ENCODE results near the gene TMEM236.

Gene TMEM236

GRCh38 chr10:17805921-17806577 lies 54.0 kb downstream of the TMEM236 start:
- in situ Hi-C loops (cut with HindIII; ENCODE audit: low pct_ligation_motif_present, low pct_unique_long_range_greater_than_20kb, low sequenced_read_pairs) = no loop called here
- no peak for DNase-seq

DNA sequence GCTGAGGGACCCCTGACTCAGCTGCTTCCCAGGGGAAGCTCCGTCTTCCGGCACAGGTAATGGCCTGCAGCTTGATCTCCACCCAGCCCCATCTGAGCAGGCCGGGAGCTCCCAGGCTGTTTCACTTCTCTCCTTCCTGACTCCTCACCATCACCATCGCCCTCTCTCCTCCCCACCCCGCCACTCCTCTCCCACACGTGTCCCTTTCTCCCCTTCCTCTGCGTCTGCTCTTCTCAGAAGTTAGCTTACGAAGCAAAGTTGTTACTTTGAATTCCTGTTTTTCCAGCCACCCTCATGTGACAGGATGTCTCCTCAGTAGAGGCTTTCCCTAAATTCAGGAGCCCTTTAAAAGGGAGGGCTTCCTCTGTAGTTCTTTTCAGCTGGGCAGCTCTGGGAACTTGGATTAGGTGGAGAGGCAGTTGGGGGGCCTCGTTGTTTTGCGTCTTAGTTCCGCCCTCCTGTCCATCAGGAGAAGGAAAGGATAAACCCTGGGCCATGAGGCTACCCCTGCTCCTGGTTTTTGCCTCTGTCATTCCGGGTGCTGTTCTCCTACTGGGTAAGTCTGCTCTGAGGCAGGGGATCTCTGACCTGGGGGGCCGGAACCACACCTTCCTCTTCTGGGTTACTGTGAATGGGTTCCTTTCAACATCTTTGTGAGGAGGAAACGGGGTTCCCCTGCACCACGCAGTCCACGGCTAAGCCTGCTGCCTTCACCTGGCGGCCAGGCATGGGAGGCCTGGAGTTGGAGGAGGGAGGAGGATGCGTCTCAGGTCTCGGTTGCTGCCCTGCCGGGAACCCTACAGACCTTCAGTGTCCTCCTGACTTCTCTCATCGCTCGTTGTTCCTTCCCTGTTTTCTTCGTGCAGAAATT lies 57.2 kb downstream of the TMEM236 start, which contains the start of gene MRC1:
Gene MRC1, plus strand, starts transcription at position 378 of the 871 bp plus-strand sequence. Its CDS starts 118 bp downstream, at position 496.
- DNase-seq = no peak
- in situ Hi-C loops (cut with HindIII; ENCODE audit: low pct_ligation_motif_present, low pct_unique_long_range_greater_than_20kb, low sequenced_read_pairs) = no loop called here

DNA sequence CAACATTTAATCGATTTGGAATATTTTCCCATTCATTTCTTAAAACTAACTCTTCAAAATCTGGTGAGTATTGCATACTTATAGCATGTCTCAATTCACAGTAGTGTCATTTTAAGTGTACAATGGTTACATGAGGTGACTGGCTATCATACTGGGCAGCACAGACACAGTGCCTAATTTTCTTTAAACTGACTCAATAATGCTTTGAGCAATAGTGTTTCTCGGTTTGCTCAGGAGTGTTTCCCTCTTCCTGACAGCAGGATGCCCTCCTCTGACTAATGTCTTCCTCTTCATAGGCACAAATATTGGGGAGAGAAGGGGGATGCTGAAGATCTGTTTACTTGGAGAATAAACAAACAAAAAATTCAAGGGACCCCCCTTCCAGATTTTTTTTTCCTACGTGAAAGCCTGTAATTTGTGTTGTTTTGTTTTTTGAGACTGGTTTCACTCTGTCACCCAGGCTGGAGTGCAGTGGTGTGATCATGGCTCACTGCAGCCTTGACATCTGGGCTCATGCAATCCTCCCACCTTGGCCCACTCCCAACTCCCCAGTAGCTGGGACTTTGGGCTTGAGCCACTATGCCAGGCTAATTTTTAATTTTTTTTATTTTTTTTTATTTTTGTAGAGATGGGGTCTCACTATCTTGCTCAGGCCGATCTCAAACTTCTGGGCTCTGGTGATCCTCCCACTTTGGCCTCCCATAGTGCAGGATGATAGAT lies 59.3 kb downstream of the TMEM236 start:
- DNase-seq = no peak
- in situ Hi-C loops (cut with HindIII; ENCODE audit: low pct_ligation_motif_present, low pct_unique_long_range_greater_than_20kb, low sequenced_read_pairs) = no loop called here

- in situ Hi-C loops (cut with HindIII; ENCODE audit: low pct_ligation_motif_present, low pct_unique_long_range_greater_than_20kb, low sequenced_read_pairs) = no loop called here
- DNase-seq = no peak
These were observed 63.0 kb downstream of the TMEM236 start for GRCh38 chr10:17814973-17815372.

GRCh38 chr10:17816199-17816598 lies 64.2 kb downstream of the TMEM236 start:
- in situ Hi-C loops (cut with HindIII; ENCODE audit: low pct_ligation_motif_present, low pct_unique_long_range_greater_than_20kb, low sequenced_read_pairs) = no loop called here
- DNase-seq = no peak

DNA sequence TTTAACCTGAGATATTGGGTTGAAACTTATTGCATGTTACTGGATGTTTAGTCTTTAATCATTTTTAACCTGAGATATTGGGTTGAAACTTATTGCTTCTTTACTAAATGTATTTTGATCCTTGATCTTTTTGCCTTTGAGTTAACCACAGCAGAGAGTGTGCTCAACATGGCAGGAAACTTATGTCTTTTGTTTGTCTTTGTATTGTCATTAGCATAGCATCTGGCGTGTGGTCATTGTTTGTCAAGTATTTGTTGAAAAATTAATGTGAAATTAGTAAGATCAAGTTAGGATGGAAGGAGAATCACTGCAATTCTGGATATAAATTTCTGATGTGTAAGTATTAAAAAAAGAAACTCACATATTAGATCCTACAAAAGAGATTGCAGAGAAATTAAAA lies 65.3 kb downstream of the TMEM236 start:
- in situ Hi-C loops (cut with HindIII; ENCODE audit: low pct_ligation_motif_present, low pct_unique_long_range_greater_than_20kb, low sequenced_read_pairs) = no loop called here
- no peak for DNase-seq

GRCh38 chr10:17817790-17818189 lies 65.8 kb downstream of the TMEM236 start:
- in situ Hi-C loops (cut with HindIII; ENCODE audit: low pct_ligation_motif_present, low pct_unique_long_range_greater_than_20kb, low sequenced_read_pairs) = no loop called here
- DNase-seq = no peak

DNA sequence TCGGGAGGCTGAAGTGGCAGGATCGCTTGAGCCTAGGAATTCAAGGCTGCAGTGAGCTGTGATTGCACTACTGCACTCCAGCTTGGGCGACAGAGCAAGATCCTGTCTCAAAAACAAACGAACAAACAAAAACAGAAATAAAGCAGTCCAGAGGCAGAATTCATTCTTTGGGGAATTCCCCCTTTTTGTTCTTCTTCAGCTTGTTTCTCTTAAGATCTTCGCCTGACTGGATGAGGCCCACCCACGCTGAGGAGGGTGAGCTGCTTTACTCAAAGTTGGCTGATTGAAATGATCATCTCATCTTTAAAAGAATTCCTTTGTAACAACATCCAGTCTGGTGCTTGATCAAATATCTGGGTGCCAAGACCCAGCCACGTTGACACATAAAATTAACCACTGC lies 67.8 kb downstream of the TMEM236 start:
- no peak for DNase-seq
- in situ Hi-C loops (cut with HindIII; ENCODE audit: low pct_ligation_motif_present, low pct_unique_long_range_greater_than_20kb, low sequenced_read_pairs) = no loop called here

DNA sequence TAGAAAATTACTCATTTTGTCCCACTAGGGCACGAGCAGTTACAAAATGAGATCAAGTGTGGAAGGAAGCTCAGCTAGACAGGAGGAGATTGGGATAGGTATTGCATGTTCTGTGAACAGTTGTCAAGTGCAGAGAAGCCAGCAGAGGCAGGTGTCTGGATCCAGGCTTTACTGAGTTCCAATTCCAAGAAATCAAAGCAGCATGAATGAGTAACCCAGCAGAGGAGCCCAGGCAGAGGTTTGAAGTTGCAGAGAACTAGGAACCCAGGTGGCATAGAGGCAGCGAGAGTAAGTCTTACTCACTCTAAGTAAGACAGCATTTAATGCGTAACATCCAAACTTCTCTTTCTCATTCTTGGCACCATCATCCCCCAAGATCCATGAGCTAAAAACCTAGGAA lies 68.9 kb downstream of the TMEM236 start:
- no peak for DNase-seq
- in situ Hi-C loops (cut with HindIII; ENCODE audit: low pct_ligation_motif_present, low pct_unique_long_range_greater_than_20kb, low sequenced_read_pairs) = no loop called here

DNA sequence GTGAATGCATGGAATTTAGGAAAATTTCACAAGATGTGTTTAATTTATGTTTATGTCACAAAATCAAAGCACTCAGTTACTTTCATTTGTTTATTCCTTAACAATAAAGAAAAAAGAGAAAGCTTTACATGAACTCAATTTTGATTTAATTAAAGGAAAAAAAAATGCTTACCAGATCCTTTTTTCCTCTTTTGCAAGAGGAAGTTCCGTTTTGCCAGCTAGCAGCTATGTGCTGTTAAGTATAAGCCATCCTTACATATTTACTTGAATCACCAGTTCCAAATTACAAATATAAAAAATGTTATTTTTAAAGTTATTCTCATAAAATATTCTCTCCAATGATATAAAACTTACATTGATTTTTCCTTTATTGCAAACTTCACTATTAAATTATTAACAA lies 69.9 kb downstream of the TMEM236 start:
- in situ Hi-C loops (cut with HindIII; ENCODE audit: low pct_ligation_motif_present, low pct_unique_long_range_greater_than_20kb, low sequenced_read_pairs) = no loop called here
- no peak for DNase-seq

GRCh38 chr10:17831341-17831740 lies 79.3 kb downstream of the TMEM236 start:
- no peak for DNase-seq
- in situ Hi-C loops (cut with HindIII; ENCODE audit: low pct_ligation_motif_present, low pct_unique_long_range_greater_than_20kb, low sequenced_read_pairs) = no loop called here

- DNase-seq = peak; percentile 12
- in situ Hi-C loops (cut with HindIII; ENCODE audit: low pct_ligation_motif_present, low pct_unique_long_range_greater_than_20kb, low sequenced_read_pairs) = no loop called here
These were observed 79.9 kb downstream of the TMEM236 start for GRCh38 chr10:17831896-17832295.

GRCh38 chr10:17833656-17834055 lies 81.7 kb downstream of the TMEM236 start:
- DNase-seq = no peak
- in situ Hi-C loops (cut with HindIII; ENCODE audit: low pct_ligation_motif_present, low pct_unique_long_range_greater_than_20kb, low sequenced_read_pairs) = no loop called here

DNA sequence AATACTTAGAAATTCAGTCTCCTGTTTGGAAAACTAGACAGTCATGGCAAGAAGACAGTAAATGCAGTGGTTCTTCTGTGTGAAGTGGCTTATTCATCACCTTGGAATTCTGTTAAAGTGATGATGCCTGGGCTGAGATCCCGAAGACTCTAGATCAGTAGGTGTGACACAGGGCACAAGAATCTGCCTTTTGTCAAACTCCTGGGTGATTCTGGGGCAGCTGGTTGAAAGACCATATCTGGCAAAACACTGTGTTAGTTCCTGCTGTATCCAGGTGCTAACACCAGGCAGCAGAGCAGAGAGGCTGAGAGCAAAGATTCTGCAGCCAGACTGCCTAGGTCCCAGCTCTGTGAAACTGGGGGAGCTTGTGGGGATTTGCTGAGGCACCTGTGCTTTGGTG lies 83.7 kb downstream of the TMEM236 start:
- peak; percentile 95 for DNase-seq
- in situ Hi-C loops (cut with HindIII; ENCODE audit: low pct_ligation_motif_present, low pct_unique_long_range_greater_than_20kb, low sequenced_read_pairs) = no loop called here

DNA sequence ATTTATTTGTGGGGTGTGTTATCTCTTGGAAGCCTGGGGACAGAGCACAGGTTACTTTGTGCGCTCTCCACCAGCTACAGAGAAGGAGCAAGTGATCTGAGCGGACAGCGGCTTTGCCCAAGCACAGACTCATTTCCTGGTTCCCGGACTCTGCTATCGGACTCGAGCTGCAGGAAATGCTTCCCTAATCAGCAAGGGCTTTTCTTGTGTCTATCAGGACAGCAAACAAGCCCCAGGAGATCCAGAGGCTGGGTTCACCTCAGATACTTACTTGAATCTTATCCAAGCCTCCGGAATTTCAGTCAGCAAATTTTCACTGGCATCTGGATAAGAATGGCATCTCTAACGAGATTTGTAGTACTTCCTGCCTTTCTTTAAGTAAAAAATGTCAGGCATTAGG lies 84.9 kb downstream of the TMEM236 start:
- in situ Hi-C loops (cut with HindIII; ENCODE audit: low pct_ligation_motif_present, low pct_unique_long_range_greater_than_20kb, low sequenced_read_pairs) = no loop called here
- DNase-seq = peak; percentile 9

- no peak for DNase-seq
- in situ Hi-C loops (cut with HindIII; ENCODE audit: low pct_ligation_motif_present, low pct_unique_long_range_greater_than_20kb, low sequenced_read_pairs) = no loop called here
These were observed 86.2 kb downstream of the TMEM236 start for GRCh38 chr10:17838080-17838648.

DNA sequence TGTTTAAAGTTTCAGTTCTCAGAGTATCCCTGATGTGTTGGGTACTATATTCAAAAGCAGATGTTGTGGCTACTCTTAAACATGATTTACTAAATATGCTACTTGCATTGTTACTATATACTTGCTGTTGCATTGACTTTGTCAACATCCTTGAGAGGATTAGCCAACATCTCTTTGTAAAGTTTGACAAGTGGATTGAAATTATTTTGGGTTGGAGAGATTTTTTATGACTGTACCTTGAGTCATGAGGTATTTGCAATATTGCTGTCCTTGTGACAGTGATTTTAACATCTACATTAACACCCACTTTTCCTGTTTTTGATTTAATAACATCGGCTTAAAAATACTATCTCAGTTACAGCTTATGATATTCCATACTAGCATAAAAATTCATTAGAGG lies 89.0 kb downstream of the TMEM236 start:
- DNase-seq = no peak
- in situ Hi-C loops (cut with HindIII; ENCODE audit: low pct_ligation_motif_present, low pct_unique_long_range_greater_than_20kb, low sequenced_read_pairs) = no loop called here

- no peak for DNase-seq
- in situ Hi-C loops (cut with HindIII; ENCODE audit: low pct_ligation_motif_present, low pct_unique_long_range_greater_than_20kb, low sequenced_read_pairs) = no loop called here
These were observed 90.6 kb downstream of the TMEM236 start for GRCh38 chr10:17842641-17843040.
